ENCODE results near the gene EPRS1. TPM values are rescaled to one million over a fixed set of nuclear protein-coding genes. Genes with fewer than 3 reads are reported as not detected.
"Not testable (repeated sequence)": the region's sequence is repeated elsewhere in the genome, so short reads cannot be mapped to it uniquely, and the experiment has no call there.

EPRS1 gene
- total RNA-seq = 100 to 1,000 TPM; 222 to 237 TPM

GRCh38 chr1:220046052-220046930 lies at the start of gene EPRS1:
EPRS1 (minus strand) TSS chr1:220046505; CDS start chr1:220046388, 117 bp downstream.
- no peaks in the 10 kb centered on the region for H3K27me3 Mint-ChIP-seq
- peaks cover 20% of the 10 kb centered on the region for H3K36me3 Mint-ChIP-seq
- peaks cover 29% of the 10 kb centered on the region for H3K4me1 Mint-ChIP-seq
- H3K4me3 Mint-ChIP-seq = peak within 1 kb of the TSS; percentile 95
- peak within 1 kb of the TSS; percentile 99 for H3K27ac Mint-ChIP-seq
- DNase-seq = peak; percentile 95
- no peaks in the 10 kb centered on the region for H3K9me3 Mint-ChIP-seq

GRCh38 chr1:220094016-220094911 lies 48.0 kb upstream of the EPRS1 start, which contains the start of gene IARS2:
IARS2 (plus strand) TSS chr1:220094132; CDS start chr1:220094217, 85 bp downstream.
- Mint-ChIP-seq H3K27ac (peak within 1 kb of the TSS; percentile 42), H3K27me3 (peaks cover 3% of the 10 kb centered on the region), H3K36me3 (peaks cover 12% of the 10 kb centered on the region), H3K4me3 (peak within 1 kb of the TSS; percentile 77), H3K4me1 (peaks cover 29% of the 10 kb centered on the region), H3K9me3 (no peaks in the 10 kb centered on the region)
- DNase-seq = peak; percentile 92

GRCh38 chr1:220093361-220094015 lies 47.2 kb upstream of the EPRS1 start:
- DNase-seq = no peak
- H3K9me3 Mint-ChIP-seq = no peaks in the 10 kb centered on the region
- H3K36me3 Mint-ChIP-seq = peaks cover 11% of the 10 kb centered on the region
- H3K27me3 Mint-ChIP-seq = peaks cover 3% of the 10 kb centered on the region
- peaks cover 29% of the 10 kb centered on the region for H3K4me1 Mint-ChIP-seq
- H3K4me3 Mint-ChIP-seq = peak overlapping the region; percentile 32
- H3K27ac Mint-ChIP-seq = no peak overlapping the region

- peaks cover 25% of the 10 kb centered on the region for H3K4me1 Mint-ChIP-seq
- H3K4me3 Mint-ChIP-seq = no peak overlapping the region
- no peak for DNase-seq
- peaks cover 8% of the 10 kb centered on the region for H3K36me3 Mint-ChIP-seq
- no peak overlapping the region for H3K27ac Mint-ChIP-seq
- no peaks in the 10 kb centered on the region for H3K9me3 Mint-ChIP-seq
- peaks cover 3% of the 10 kb centered on the region for H3K27me3 Mint-ChIP-seq
These were observed 46.4 kb upstream of the EPRS1 start for GRCh38 chr1:220092694-220093093.

GRCh38 chr1:220089650-220090556 lies 43.6 kb upstream of the EPRS1 start, which contains the start of gene BPNT1:
BPNT1 (minus strand) TSS chr1:220089788; CDS start chr1:220079846, 9,942 bp downstream.
- Mint-ChIP-seq H3K4me3 (peak within 1 kb of the TSS; percentile 99), H3K4me1 (peaks cover 17% of the 10 kb centered on the region), H3K27me3 (peaks cover 3% of the 10 kb centered on the region), H3K27ac (peak within 1 kb of the TSS; percentile 93), H3K36me3 (peaks cover 2% of the 10 kb centered on the region), H3K9me3 (no peaks in the 10 kb centered on the region)
- DNase-seq = peak; percentile 93

- not testable (repeated sequence) for DNase-seq, H3K9me3 Mint-ChIP-seq, H3K27me3 Mint-ChIP-seq, H3K27ac Mint-ChIP-seq, H3K4me3 Mint-ChIP-seq
- H3K36me3 Mint-ChIP-seq = peaks cover 10% of the 10 kb centered on the region
- H3K4me1 Mint-ChIP-seq = peaks cover 13% of the 10 kb centered on the region
These were observed 40.0 kb upstream of the EPRS1 start for GRCh38 chr1:220086261-220086686.

GRCh38 chr1:220084460-220084859 lies 38.2 kb upstream of the EPRS1 start:
- no peak overlapping the region for H3K27ac Mint-ChIP-seq
- peaks cover 13% of the 10 kb centered on the region for H3K36me3 Mint-ChIP-seq
- H3K4me3 Mint-ChIP-seq = no peak overlapping the region
- H3K9me3 Mint-ChIP-seq = no peaks in the 10 kb centered on the region
- H3K27me3 Mint-ChIP-seq = no peaks in the 10 kb centered on the region
- no peak for DNase-seq
- H3K4me1 Mint-ChIP-seq = peaks cover 8% of the 10 kb centered on the region

GRCh38 chr1:220077887-220078286 lies 31.6 kb upstream of the EPRS1 start:
- no peaks in the 10 kb centered on the region for H3K4me1 Mint-ChIP-seq
- DNase-seq = no peak
- H3K36me3 Mint-ChIP-seq = peaks cover 8% of the 10 kb centered on the region
- H3K27me3 Mint-ChIP-seq = no peaks in the 10 kb centered on the region
- no peak overlapping the region for H3K4me3 Mint-ChIP-seq
- H3K9me3 Mint-ChIP-seq = no peaks in the 10 kb centered on the region
- H3K27ac Mint-ChIP-seq = no peak overlapping the region

GRCh38 chr1:220076861-220077762 lies 30.8 kb upstream of the EPRS1 start:
- H3K4me3 Mint-ChIP-seq = no peak overlapping the region
- no peaks in the 10 kb centered on the region for H3K27me3 Mint-ChIP-seq
- peaks cover 15% of the 10 kb centered on the region for H3K36me3 Mint-ChIP-seq
- no peak for DNase-seq
- no peak overlapping the region for H3K27ac Mint-ChIP-seq
- H3K9me3 Mint-ChIP-seq = no peaks in the 10 kb centered on the region
- H3K4me1 Mint-ChIP-seq = no peaks in the 10 kb centered on the region

GRCh38 chr1:220067269-220068204 lies 21.2 kb upstream of the EPRS1 start:
- no peak overlapping the region for H3K27ac Mint-ChIP-seq

GRCh38 chr1:220062629-220063028 lies 16.3 kb upstream of the EPRS1 start:
- no peaks in the 10 kb centered on the region for H3K9me3 Mint-ChIP-seq
- no peak overlapping the region for H3K27ac Mint-ChIP-seq
- DNase-seq = no peak
- H3K4me1 Mint-ChIP-seq = no peaks in the 10 kb centered on the region
- H3K36me3 Mint-ChIP-seq = peaks cover 28% of the 10 kb centered on the region
- H3K27me3 Mint-ChIP-seq = no peaks in the 10 kb centered on the region
- no peak overlapping the region for H3K4me3 Mint-ChIP-seq

More at GRCh38 chr1:220067269-220068204, 21.2 kb upstream of the EPRS1 start:
- Mint-ChIP-seq H3K36me3 (peaks cover 26% of the 10 kb centered on the region), H3K4me1 (no peaks in the 10 kb centered on the region), H3K9me3 (no peaks in the 10 kb centered on the region), H3K4me3 (no peak overlapping the region), H3K27me3 (no peaks in the 10 kb centered on the region)
- no peak for DNase-seq

- Mint-ChIP-seq H3K9me3 (no peaks in the 10 kb centered on the region), H3K4me1 (peaks cover 3% of the 10 kb centered on the region), H3K27me3 (no peaks in the 10 kb centered on the region), H3K4me3 (no peak overlapping the region), H3K36me3 (peaks cover 31% of the 10 kb centered on the region), H3K27ac (no peak overlapping the region)
- no peak for DNase-seq
These were observed 14.6 kb upstream of the EPRS1 start for GRCh38 chr1:220060876-220061275.

Measured in activated naive CD8-positive, alpha-beta T cell treated with anti-CD3 and anti-CD28 coated beads for 36 hours (primary cell).